ENCODE results near the gene RSAD2.
"Not testable (repeated sequence)": the region's sequence is repeated elsewhere in the genome, so short reads cannot be mapped to it uniquely, and the experiment has no call there.

Gene RSAD2

DNA sequence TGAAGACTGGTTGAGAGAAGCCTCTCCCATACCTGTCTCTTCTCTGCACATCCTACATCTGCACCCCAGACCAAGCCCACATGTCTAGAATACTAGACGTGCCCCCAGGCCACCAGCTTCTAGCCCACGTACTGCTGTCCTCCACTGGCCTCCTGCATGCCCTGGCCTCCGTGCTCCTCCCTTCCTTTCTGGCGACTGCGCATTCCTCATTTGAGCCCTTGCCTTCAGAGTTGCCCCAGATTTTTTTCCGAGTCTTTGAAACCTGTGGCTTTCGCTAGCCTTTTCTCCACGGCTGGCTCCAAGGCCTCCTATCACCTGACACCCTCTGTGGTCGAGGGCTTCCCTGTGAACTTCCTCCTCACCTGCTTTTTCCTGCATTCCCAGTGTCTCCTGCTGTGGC, 50.9 kb downstream of the RSAD2 start:
- DNase-seq = no peak

- no peak for DNase-seq
Measured at GRCh38 chr2:6929196-6929819, 51.7 kb downstream of the RSAD2 start.

DNA sequence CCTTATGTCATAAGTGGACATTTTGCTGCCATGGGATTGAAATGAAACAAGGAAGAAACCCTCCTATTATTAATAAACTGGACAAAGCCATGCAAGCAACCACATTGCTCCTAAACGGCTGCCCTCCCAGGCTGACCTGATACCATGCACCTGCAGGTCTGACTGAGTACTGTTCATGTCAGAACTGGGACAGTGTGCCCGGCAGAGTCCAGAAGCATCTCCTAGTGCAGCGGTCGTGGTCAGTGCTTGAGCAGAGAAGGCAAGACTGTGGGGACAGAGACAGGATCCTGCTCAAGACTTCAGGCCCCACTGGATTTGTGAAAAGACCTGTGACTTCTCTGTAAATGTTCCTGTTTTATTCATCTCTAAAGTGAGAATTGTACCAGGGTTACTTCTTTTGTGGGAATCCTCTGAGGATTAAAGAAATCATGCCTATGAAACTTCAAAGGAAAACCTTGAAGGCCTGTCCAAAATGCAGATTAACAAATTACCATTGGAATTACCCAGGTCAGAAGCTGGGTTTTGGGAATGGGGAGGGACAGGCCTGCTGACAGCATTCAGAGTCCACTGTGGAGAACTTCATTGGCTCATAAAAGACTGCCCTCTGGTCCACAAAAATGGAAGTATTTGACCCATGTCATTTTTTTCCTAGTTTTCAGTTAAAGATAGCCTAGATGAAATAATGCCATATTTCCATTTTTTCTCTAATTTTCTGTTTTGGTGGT, 53.5 kb downstream of the RSAD2 start:
- no peak for DNase-seq

DNA sequence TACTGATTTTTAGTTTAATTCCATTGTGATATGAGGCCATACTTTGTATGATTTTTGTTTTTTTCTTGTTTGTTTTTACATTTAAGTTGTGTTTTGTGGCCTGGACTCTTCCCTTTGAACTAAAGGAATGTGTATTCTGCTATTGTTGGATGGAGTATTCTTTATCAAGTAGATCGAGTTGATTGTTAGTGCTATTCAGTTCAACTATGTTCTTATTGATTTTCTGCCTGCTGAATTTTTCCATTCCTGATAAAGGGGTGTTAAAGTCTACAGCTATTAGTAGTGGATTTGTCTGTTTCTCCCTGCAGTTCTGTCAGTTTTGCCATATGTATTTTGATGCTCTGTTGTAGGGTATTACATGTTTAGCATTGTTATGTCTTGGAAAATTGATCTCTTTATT, 54.2 kb downstream of the RSAD2 start:
- DNase-seq = no peak

DNA sequence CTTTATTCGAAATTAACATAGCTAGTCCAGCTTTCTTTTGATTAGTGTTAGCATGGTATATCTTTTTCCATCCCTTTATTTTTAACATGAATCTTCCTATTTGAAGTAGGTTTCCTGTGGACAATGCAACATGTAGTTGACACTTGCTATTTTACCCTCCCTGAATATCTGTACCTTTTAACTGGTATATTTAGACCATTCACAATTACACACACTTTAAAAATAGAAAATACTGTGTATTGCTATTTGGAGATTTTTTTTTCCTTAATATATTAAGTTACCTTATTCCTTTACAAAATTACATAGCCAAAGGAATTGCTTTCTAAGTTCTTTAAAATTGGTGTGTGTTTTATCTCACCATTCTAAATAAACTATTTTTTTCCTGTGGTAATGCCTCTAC, 54.6 kb downstream of the RSAD2 start:
- DNase-seq = no peak

DNA sequence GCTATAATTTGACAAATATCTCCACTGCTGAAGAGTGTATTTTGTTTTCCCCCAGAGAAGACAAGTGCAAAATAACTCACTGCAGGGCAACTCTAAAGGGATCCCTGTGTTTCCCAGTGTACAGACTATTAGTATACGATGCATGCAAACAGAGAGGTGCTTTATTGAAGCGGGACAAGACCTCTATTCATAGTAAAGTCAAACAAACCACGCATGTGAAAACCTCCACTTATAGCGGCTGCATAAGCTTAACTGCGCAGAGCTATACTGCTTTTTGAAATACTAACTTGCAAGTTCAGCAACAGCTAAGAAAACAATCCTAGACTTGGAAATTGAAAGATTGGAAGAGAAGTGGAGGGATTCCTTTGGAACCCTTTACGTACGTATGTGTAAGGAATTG, 55.3 kb downstream of the RSAD2 start:
- DNase-seq = no peak

- no peak for DNase-seq
Measured at GRCh38 chr2:6933911-6934310, 56.3 kb downstream of the RSAD2 start.

DNA sequence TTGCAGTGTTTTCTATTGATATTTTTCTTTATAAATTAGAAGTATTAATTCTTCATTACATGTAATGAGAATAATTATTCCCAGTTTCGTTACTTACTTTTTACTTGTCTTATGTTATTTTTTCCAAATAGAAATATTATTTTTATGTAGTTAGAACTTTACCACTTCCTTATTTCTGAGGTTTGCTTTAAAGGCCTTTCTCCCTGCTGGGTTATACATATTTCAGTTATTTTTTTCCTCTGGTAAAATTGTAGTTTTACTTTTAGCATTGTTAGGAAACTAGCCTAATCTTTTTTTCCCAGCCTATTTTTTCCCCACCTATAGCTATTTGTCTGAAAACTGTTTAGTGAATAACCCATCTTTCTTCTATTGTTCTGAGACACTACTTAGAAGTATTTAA, 56.8 kb downstream of the RSAD2 start:
- no peak for DNase-seq

- no peak for DNase-seq
Measured at GRCh38 chr2:6934758-6935651, 57.4 kb downstream of the RSAD2 start.

DNA sequence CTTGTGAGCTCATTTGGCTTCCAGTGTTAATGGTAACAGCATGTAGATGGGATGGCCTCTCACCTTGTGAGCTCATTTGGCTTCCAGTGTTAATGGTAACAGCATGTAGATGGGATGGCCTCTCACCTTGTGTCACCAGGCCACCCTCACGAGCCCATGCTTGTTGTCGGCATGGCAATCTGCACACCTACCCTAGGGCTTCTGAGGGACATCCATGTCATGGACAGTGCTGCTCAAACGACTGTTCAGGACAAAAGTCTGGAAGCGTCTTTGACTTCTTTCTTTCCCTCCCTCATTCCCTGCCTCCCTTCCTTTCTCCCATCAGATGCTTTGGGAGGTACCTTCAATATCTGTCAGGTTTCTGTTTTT, 58.1 kb downstream of the RSAD2 start:
- DNase-seq = not testable (repeated sequence)

- DNase-seq = no peak
Measured at GRCh38 chr2:6937157-6937556, 59.6 kb downstream of the RSAD2 start.

DNA sequence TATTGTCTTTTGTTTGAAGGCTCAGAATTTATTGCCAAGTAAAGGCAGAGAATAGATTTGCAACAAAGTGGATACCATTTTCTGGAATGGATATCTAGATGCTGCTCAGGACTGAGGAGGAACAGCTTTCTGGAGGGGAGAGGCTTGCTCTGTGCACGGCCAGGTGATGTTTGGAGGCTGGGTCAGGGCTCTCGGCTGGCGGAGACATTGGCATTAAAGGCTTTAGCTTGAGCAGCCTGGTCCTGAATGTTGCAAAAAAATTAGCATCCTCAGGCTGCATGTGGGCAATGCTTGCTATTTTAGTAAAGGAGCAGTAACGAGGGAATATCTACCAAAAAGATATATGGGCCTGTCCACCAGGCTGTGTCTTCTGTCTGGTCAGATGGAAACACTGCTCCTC, 60.0 kb downstream of the RSAD2 start:
- DNase-seq = no peak

DNA sequence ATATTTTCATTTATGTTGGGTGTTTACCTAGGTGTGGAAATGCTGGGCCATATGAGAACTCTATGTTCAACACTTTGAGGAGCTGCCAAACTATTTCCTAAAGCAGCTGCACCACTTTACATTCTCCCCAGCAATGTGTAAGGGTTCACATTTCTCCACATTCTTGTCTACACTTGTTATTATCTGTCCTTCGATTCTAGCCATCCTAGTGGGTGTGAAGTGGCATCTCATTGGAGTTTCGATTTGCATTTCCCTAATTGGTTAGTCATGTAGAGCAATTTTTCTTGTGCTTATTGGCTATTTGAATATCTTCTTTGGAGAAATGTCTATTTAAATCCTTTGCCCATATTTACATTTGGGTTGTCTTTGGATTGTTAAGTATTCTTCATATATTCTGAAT, 61.5 kb downstream of the RSAD2 start:
- DNase-seq = no peak

DNA sequence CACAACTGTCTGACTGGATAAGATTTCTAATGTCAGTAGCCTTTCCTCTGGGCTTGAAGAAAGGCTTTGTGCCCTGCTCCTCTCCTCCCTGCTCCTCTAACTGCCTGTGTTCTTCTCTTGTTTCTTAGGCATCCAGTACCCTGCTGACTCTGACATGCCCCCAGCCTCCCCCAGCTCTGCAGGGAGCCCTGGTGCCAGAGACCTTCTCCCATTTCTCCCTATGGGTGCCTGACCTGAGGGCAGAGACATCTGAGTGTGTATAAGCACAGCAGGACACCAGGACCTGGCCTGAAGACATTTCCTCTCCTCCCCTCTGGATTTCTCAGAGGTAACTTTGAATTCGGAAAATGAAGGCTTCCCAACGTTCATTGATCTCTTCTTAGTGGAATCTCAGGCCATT, 63.2 kb downstream of the RSAD2 start:
- DNase-seq = no peak

GRCh38 chr2:6941299-6942046, 63.9 kb downstream of the RSAD2 start:
- DNase-seq = no peak

- no peak for DNase-seq
Measured at GRCh38 chr2:6942848-6943247, 65.3 kb downstream of the RSAD2 start.

GRCh38 chr2:6943523-6943922, 65.9 kb downstream of the RSAD2 start:
- DNase-seq = no peak

GRCh38 chr2:6943971-6944370, 66.4 kb downstream of the RSAD2 start:
- DNase-seq = no peak

GRCh38 chr2:6944555-6944954, 67.0 kb downstream of the RSAD2 start:
- DNase-seq = no peak

- no peak for DNase-seq
Measured at GRCh38 chr2:6945087-6945813, 67.7 kb downstream of the RSAD2 start.

GRCh38 chr2:6945821-6946220, 68.2 kb downstream of the RSAD2 start:
- DNase-seq = no peak

- no peak for DNase-seq
Measured at GRCh38 chr2:6946722-6947121, 69.1 kb downstream of the RSAD2 start.
